Uterus (tissue), 2 donors: Measurements from ENCODE around the gene CFAP61.

Source experiments
- CTCF ChIP-seq, 4 experiments: fragments of 200-600 bp in 2 of 4; fragments of 450-650 bp in 2 of 4; sonication (generic) in 2 of 4; IDR thresholded peaks; one replicate each; pipeline ENCODE4 v1.5.1; 2016 to 2019; ENCODE audit warnings: antibody characterized with exemption in 4 of 4, mild to moderate bottlenecking in 2 of 4, moderate library complexity in 1 of 4
- POLR2A ChIP-seq, 2 donors: fragments of 450-650 bp; IDR thresholded peaks; one replicate each; pipeline ENCODE4 v1.6.1; 2016; ENCODE audit warnings: antibody characterized with exemption in 2 of 2, mild to moderate bottlenecking in 1 of 2, moderate library complexity in 1 of 2

- TF ChIP-seq CTCF (IDR thresholded peaks at IDR 0.05) (no peak), POLR2A (IDR thresholded peaks at IDR 0.05) (no peak)
Measured at GRCh38 chr20:20255099-20255498, 202.8 kb downstream of the CFAP61 start.
